ENCODE measurements around the gene ARSG. TPM values are rescaled to one million over a fixed set of nuclear protein-coding genes. Genes with fewer than 3 reads are reported as not detected.
"Not testable (repeated sequence)": the region's sequence is repeated elsewhere in the genome, so short reads cannot be mapped to it uniquely, and the experiment has no call there.

The ARSG gene
- total and polyA plus RNA-seq, 3 experiments from 2014 or later: 7.0 to 9.5 (median 7.7) TPM

DNA sequence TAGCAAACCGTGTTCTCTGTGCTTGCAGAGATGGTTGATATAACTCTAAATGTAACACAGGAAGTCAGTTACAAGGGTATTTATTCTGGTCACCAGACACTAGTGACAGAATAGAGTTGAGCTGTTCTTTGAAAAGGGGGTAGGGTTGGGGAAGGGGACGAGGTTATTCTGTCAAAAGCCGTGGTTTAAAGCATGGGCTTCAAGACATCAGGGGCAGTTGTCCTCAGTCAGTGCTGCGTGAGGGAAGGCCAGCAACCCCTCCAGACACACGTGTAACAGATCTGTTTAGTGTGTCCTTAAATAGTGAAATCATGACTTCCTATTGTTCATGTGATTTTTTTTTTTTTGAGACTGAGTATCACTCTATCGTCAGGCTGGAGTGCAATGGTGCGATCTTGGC, 37.9 kb upstream of the ARSG start:
- peaks cover 77 to 96% (median 82%) of the 10 kb centered on the region in 3 donors for H3K4me1 Mint-ChIP-seq
- ChIA-PET CTCF (interaction anchor here (1.3 kb wide), 1 partner anchor 215 kb away, joined by 3 read pairs; no protein-coding TSS in a partner anchor), POLR2A (interaction anchor here (0.6 kb wide), 1 partner anchor 184 kb away, joined by 6 read pairs; no protein-coding TSS in a partner anchor)
- not testable (repeated sequence) for H3K4me3 ChIP-seq (ENCODE audit: low read length); H3K27me3 Mint-ChIP-seq; H3K9me3 Mint-ChIP-seq; H3K9me3 ChIP-seq (ENCODE audit: low read length); H3K36me3 ChIP-seq (ENCODE audit: insufficient read depth, low read length); H3K27me3 ChIP-seq (ENCODE audit: insufficient read depth, low read length, poor library complexity, severe bottlenecking)
- peak overlapping the region; percentile 32 for H3K27ac ChIP-seq (ENCODE audit: low read depth, low read length)
- peak overlapping the region; percentile 65 to 87 (median 77) for H3K4me3 Mint-ChIP-seq
- peak overlapping the region; percentile 84 to 100 (median 98) for H3K27ac Mint-ChIP-seq
- H3K36me3 Mint-ChIP-seq: peaks cover 4 to 48% (median 11%) of the 10 kb centered on the region in 3 donors
- H3K4me1 ChIP-seq (ENCODE audit: insufficient read depth, low read length): peaks cover 82% of the 10 kb centered on the region
- peak in 1 of 5 donors; percentile 48 for DNase-seq

DNA sequence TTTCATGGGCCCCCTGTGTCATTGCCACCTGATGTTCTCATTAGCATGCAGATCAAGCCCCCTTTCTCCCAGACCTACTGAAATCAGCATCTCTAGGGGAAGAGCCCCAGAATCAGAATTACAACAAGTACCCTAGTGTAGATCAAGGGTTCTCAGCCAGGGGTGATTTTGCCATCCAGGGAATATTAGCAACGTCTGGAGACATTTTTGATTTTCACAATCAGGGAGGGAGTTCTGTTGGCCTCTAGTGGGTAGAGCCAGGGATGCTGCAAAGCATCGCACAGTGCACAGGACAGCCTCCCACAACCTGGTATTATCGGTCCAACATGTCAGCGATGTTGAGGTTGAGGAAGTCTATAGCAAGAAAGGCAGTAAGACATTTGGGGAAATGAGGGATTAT, 36.1 kb upstream of the ARSG start:
- peaks cover 7% of the 10 kb centered on the region for H3K36me3 ChIP-seq (ENCODE audit: insufficient read depth, low read length)
- Mint-ChIP-seq H3K4me3 (peak overlapping the region; percentile 60 to 82 (median 70)), H3K27ac (peak overlapping the region; percentile 85 to 99 (median 98)), H3K4me1 (peaks cover 73 to 93% (median 79%) of the 10 kb centered on the region in 3 donors), H3K27me3 (no peaks in the 10 kb centered on the region), H3K36me3 (peaks cover 4 to 41% (median 10%) of the 10 kb centered on the region in 3 donors), H3K9me3 (no peaks in the 10 kb centered on the region)
- H3K9me3 ChIP-seq (ENCODE audit: low read length): no peaks in the 10 kb centered on the region
- CTCF ChIA-PET: interaction anchor here (1.1 to 1.6 kb wide), 4 partner anchors 49 to 182 kb away, joined by 3 to 4 read pairs (median 3); no protein-coding TSS in a partner anchor
- DNase-seq: no peak
- POLR2A ChIA-PET: interaction anchor here (1.0 to 1.6 kb wide), 2 partner anchors 49 to 182 kb away, joined by 3 to 4 read pairs; no protein-coding TSS in a partner anchor
- H3K27ac ChIP-seq (ENCODE audit: low read depth, low read length): peak overlapping the region; percentile 27
- H3K4me1 ChIP-seq (ENCODE audit: insufficient read depth, low read length): peaks cover 80% of the 10 kb centered on the region
- no peaks in the 10 kb centered on the region for H3K27me3 ChIP-seq (ENCODE audit: insufficient read depth, low read length, poor library complexity, severe bottlenecking)
- H3K4me3 ChIP-seq (ENCODE audit: low read length): peak overlapping the region; percentile 38

DNA sequence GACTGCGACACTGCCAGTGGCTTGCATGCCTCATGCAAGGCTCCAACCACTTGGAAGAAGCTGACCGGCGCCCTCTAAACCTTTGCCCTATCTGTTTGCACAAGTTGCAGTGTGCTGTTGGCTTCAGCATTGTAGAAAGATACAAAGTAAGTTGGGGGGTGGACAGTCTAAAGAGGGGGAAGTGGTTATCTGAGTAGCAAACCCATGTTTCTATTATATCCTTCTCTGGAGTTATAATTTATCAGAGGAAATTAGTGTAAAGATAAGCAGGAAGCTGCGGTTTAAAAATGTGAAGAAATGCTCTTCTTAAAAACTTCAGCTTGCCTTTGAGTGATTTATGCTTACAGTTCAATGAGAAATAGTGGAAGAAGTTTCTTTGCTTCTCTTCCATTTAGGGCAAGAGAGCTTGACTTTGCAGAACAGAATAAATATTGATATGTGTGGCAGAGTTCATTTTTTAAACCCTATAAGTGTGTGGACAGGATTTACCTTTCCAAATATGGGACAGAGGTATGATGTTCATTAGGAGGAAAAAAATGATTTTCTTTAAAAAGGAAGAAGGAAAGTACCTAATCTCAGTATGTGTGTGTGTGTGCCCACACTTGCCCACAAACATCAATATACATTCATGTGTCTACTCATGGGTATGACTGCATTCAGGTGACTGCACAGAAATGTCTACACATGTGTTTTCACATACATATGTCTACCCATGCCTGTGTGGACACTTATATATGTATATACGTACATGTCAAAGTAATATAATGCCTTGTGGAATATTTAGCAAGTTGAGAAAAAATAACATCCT, 35.4 kb upstream of the ARSG start:
- H3K36me3 ChIP-seq (ENCODE audit: insufficient read depth, low read length): peaks cover 4% of the 10 kb centered on the region
- H3K4me1 Mint-ChIP-seq: peaks cover 75 to 92% (median 82%) of the 10 kb centered on the region in 3 donors
- H3K4me1 ChIP-seq (ENCODE audit: insufficient read depth, low read length): peaks cover 84% of the 10 kb centered on the region
- peak overlapping the region; percentile 27 for H3K27ac ChIP-seq (ENCODE audit: low read depth, low read length)
- peak overlapping the region; percentile 85 to 99 (median 98) for H3K27ac Mint-ChIP-seq
- ChIA-PET POLR2A (interaction anchor here (0.6 to 1.6 kb wide), 5 partner anchors 15 to 181 kb away, joined by 3 to 5 read pairs (median 4); no protein-coding TSS in a partner anchor), CTCF (interaction anchor here (0.9 to 1.3 kb wide), 3 partner anchors 31 to 83 kb away, joined by 3 to 4 read pairs (median 3); no protein-coding TSS in a partner anchor)
- no peaks in the 10 kb centered on the region for H3K9me3 Mint-ChIP-seq
- H3K4me3 ChIP-seq (ENCODE audit: low read length): peak overlapping the region; percentile 38
- no peaks in the 10 kb centered on the region for H3K27me3 ChIP-seq (ENCODE audit: insufficient read depth, low read length, poor library complexity, severe bottlenecking)
- no peaks in the 10 kb centered on the region for H3K27me3 Mint-ChIP-seq
- peak in 1 of 5 donors; percentile 58 for DNase-seq
- H3K36me3 Mint-ChIP-seq: peaks cover 4 to 34% (median 9%) of the 10 kb centered on the region in 3 donors
- peak overlapping the region; percentile 60 to 82 (median 70) for H3K4me3 Mint-ChIP-seq
- no peaks in the 10 kb centered on the region for H3K9me3 ChIP-seq (ENCODE audit: low read length)

DNA sequence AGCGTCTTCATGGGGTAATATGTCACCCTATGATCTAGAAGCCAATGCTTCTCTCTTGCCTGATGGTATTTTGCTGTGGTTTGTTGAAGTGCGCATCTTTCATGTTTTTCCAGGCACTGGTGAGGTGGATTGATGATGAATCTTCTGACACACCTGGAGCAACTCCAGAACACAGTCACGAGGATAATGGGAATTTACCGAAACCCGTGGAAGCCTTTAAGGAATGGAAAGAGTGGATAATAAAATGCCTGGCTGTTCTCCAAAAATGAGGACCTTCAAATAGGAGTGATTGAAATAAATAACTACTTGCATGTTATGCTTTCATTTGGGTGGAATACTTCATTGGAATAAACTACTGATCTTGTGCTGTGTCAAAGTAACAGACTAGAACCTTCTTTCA, 34.6 kb upstream of the ARSG start:
- POLR2A ChIA-PET; H3K27me3 ChIP-seq (ENCODE audit: insufficient read depth, low read length, poor library complexity, severe bottlenecking); H3K36me3 ChIP-seq (ENCODE audit: insufficient read depth, low read length); H3K9me3 Mint-ChIP-seq; H3K27me3 Mint-ChIP-seq; H3K27ac ChIP-seq (ENCODE audit: low read depth, low read length); H3K9me3 ChIP-seq (ENCODE audit: low read length); DNase-seq: not testable (repeated sequence)
- CTCF ChIA-PET: interaction anchor here (1.0 kb wide), 1 partner anchor 175 kb away, joined by 3 read pairs; no protein-coding TSS in a partner anchor
- peaks cover 75 to 94% (median 83%) of the 10 kb centered on the region in 3 donors for H3K4me1 Mint-ChIP-seq
- peak overlapping the region; percentile 26 for H3K4me3 ChIP-seq (ENCODE audit: low read length)
- H3K4me3 Mint-ChIP-seq: peak overlapping the region in 6 of 7 donors; percentile 57 to 82 (median 68)
- H3K27ac Mint-ChIP-seq: peak overlapping the region; percentile 85 to 99 (median 98)
- peaks cover 86% of the 10 kb centered on the region for H3K4me1 ChIP-seq (ENCODE audit: insufficient read depth, low read length)
- H3K36me3 Mint-ChIP-seq: peaks cover 4 to 30% (median 9%) of the 10 kb centered on the region in 3 donors

DNA sequence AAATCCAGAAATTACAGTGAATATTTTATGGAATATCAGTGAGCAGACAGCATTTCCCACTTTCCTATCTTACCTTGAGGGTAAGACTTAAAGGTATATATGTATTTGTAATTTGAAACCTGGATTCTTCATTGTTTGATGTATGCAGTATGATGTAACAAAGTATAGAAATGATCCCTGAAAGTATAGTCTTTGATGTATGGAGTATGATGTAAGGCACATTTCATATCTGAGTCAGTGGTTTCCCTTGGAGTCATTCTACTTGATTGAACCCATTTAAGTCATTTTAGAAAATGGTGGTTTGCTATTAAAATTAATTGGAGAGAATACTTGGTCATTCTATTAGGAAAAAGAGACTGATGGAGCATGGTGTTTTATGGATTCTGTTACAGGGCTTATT, 33.4 kb upstream of the ARSG start:
- no peak for DNase-seq
- H3K4me1 Mint-ChIP-seq: peaks cover 76 to 88% (median 84%) of the 10 kb centered on the region in 3 donors
- peaks cover 3 to 25% (median 6%) of the 10 kb centered on the region in 3 donors for H3K36me3 Mint-ChIP-seq
- H3K4me1 ChIP-seq (ENCODE audit: insufficient read depth, low read length): peaks cover 79% of the 10 kb centered on the region
- no peak overlapping the region for H3K4me3 ChIP-seq (ENCODE audit: low read length)
- H3K27me3 Mint-ChIP-seq: no peaks in the 10 kb centered on the region
- H3K27me3 ChIP-seq (ENCODE audit: insufficient read depth, low read length, poor library complexity, severe bottlenecking): no peaks in the 10 kb centered on the region
- no peaks in the 10 kb centered on the region for H3K9me3 ChIP-seq (ENCODE audit: low read length)
- peak overlapping the region; percentile 6 to 77 (median 42) for H3K4me3 Mint-ChIP-seq
- H3K27ac ChIP-seq (ENCODE audit: low read depth, low read length): no peak overlapping the region
- H3K36me3 ChIP-seq (ENCODE audit: insufficient read depth, low read length): no peaks in the 10 kb centered on the region
- ChIA-PET POLR2A (interaction anchor here (0.7 to 1.4 kb wide), 4 partner anchors 8 to 52 kb away, joined by 3 to 11 read pairs (median 4); partner anchors contain the start of gene AMZ2), CTCF (interaction anchor here (1.0 to 2.9 kb wide), 8 partner anchors 9 to 203 kb away, joined by 3 to 14 read pairs (median 6); no protein-coding TSS in a partner anchor)
- no peaks in the 10 kb centered on the region for H3K9me3 Mint-ChIP-seq
- peak overlapping the region; percentile 85 to 99 (median 98) for H3K27ac Mint-ChIP-seq

DNA sequence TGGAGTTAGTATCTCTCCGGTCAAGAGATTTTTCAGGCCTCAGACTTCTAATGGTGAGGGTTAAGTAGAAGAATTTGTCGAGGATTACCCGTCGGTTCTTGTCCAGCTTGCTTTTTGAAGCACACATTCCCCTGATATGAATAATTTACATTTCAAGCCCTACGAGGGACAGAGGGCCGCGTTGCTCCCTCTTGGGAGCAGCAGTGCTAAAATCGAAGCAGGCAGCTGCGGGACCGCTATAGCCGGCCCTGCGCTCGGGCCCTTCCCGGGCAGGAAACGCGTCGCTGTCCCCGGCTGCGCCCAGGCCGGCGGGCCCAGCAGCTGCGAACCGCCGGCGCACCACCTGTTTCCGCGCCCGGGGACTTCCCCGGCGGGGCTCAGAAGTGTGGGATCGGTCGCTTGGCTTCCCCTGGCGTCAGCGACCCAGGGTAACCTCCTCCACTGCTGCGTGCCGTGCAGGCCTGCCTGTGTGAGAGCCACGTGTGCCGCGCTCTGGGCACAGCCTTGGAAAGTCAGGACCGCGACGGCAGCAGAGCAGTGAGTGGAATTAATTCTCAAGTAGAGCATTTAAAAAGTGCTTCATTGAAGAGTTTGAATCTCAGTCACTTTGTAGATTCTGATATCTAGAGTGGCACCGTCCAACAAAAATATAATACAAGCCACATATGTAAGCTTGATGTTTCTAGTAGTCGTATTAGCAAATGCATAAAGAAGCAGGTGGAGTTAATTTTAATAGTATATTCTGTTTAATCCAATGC, 32.2 kb upstream of the ARSG start:
- POLR2A ChIA-PET: interaction anchor here (0.8 to 1.4 kb wide), 5 partner anchors 11 to 53 kb away, joined by 3 to 11 read pairs (median 4); partner anchors contain the start of genes AMZ2 and ARSG
- peaks cover 0 to 20% (median 6%) of the 10 kb centered on the region in 3 donors for H3K36me3 Mint-ChIP-seq
- peak overlapping the region; percentile 64 to 77 (median 72) for H3K4me3 Mint-ChIP-seq
- peak overlapping the region; percentile 72 for H3K27ac ChIP-seq (ENCODE audit: low read depth, low read length)
- H3K4me1 Mint-ChIP-seq: peaks cover 68 to 83% (median 78%) of the 10 kb centered on the region in 3 donors
- DNase-seq: peak; percentile 72 to 91 (median 79)
- not testable (repeated sequence) for H3K9me3 ChIP-seq (ENCODE audit: low read length); H3K4me3 ChIP-seq (ENCODE audit: low read length); H3K36me3 ChIP-seq (ENCODE audit: insufficient read depth, low read length); H3K27me3 ChIP-seq (ENCODE audit: insufficient read depth, low read length, poor library complexity, severe bottlenecking); H3K27me3 Mint-ChIP-seq; H3K9me3 Mint-ChIP-seq
- CTCF ChIA-PET: interaction anchor here (1.0 to 2.9 kb wide), 10 partner anchors 10 to 202 kb away, joined by 3 to 14 read pairs (median 5); no protein-coding TSS in a partner anchor
- H3K4me1 ChIP-seq (ENCODE audit: insufficient read depth, low read length): peaks cover 68% of the 10 kb centered on the region
- peak overlapping the region; percentile 93 to 99 (median 98) for H3K27ac Mint-ChIP-seq

DNA sequence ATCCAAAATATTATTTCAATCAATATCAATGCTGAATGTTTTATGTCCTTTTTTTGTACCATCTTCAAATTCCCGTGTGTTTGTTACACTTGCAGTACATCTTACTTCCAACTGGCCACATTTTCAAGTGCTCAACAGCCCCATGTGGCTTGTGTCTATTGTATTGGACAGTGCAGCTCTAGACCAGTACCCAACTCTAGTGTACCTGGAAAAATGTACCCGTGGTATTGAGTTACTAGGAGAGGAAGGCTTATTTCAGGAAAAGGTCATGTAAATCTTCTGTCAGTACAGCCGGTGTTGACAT, 31.7 kb upstream of the ARSG start:
- POLR2A ChIA-PET: interaction anchor here (0.8 to 1.4 kb wide), 4 partner anchors 11 to 32 kb away, joined by 3 to 11 read pairs (median 4); partner anchors contain the start of genes AMZ2 and ARSG
- H3K27me3 Mint-ChIP-seq; DNase-seq; H3K27me3 ChIP-seq (ENCODE audit: insufficient read depth, low read length, poor library complexity, severe bottlenecking); H3K9me3 Mint-ChIP-seq; H3K9me3 ChIP-seq (ENCODE audit: low read length); H3K27ac ChIP-seq (ENCODE audit: low read depth, low read length); H3K36me3 ChIP-seq (ENCODE audit: insufficient read depth, low read length); H3K4me3 ChIP-seq (ENCODE audit: low read length): not testable (repeated sequence)
- peaks cover 62% of the 10 kb centered on the region for H3K4me1 ChIP-seq (ENCODE audit: insufficient read depth, low read length)
- H3K36me3 Mint-ChIP-seq: peaks cover 0 to 18% (median 6%) of the 10 kb centered on the region in 3 donors
- CTCF ChIA-PET: interaction anchor here (1.0 to 2.9 kb wide), 7 partner anchors 10 to 172 kb away, joined by 3 to 14 read pairs (median 6); no protein-coding TSS in a partner anchor
- H3K4me3 Mint-ChIP-seq: peak overlapping the region in 5 of 7 donors; percentile 64 to 76 (median 72)
- peaks cover 62 to 78% (median 72%) of the 10 kb centered on the region in 3 donors for H3K4me1 Mint-ChIP-seq
- peak overlapping the region; percentile 93 to 99 (median 98) for H3K27ac Mint-ChIP-seq
